GM12892 (cell line): ENCODE results near the gene ATP6V0E1.

Source experiments
- POLR2A ChIP-seq: IDR thresholded peaks from 2 replicates; pipeline ENCODE4 v1.6.1; 2011; ENCODE audit warnings: low read depth, low read length, control low read depth
- POLR2AphosphoS5 ChIP-seq: IDR thresholded peaks from 2 replicates; pipeline ENCODE4 v1.6.1; 2011; ENCODE audit warnings: low read depth, low read length, control low read depth
- TAF1 ChIP-seq: IDR thresholded peaks from 2 replicates; pipeline ENCODE4 v1.6.1; 2011; ENCODE audit warnings: low read depth, mild to moderate bottlenecking, control low read depth, low read length, borderline replicate concordance

- TF ChIP-seq POLR2A (no peak), POLR2AphosphoS5 (no peak), TAF1 (no peak)
These were observed 45.3 kb downstream of the ATP6V0E1 start for GRCh38 chr5:173028811-173029327.
